Measurements from ENCODE around the gene C22orf15.

- TF ChIP-seq CTCF (IDR thresholded peaks at IDR 0.05 in 8 of 11, conservative IDR thresholded peaks at IDR 0.05 in 3 of 11) (no peak), POLR2AphosphoS5 (IDR thresholded peaks at IDR 0.05) (no peak), POLR2A (IDR thresholded peaks at IDR 0.05) (no peak)
These were observed 40.6 kb upstream of the C22orf15 start for GRCh38 chr22:23722160-23722559.
